Activated CD8-positive, alpha-beta T cell treated with anti-CD3 and anti-CD28 coated beads, Interleukin-2, amount 10 ng/mL, durations not matched to agents 7 days and 5 days (primary cell): ENCODE results near the gene MOSPD2. TPM values are rescaled to one million over a fixed set of nuclear protein-coding genes. Genes with fewer than 3 reads are reported as not detected.

Experiments used
- ATAC-seq: fragments of 150-1000 bp; cut with Tn5 transposase; one replicate; pipeline ENCODE4 v1.10.0; 2021; ENCODE audit warnings: moderate library complexity
- CTCF ChIA-PET: fragments of 350-600 bp; sonication (Branson Sonifier 250); formaldehyde crosslinking; loops from one replicate; lab custom pipeline; 2021; ENCODE audit warnings: antibody characterized with exemption; lab: Charles Lee
- POLR2A ChIA-PET: fragments of 350-600 bp; sonication (Branson Sonifier 250); formaldehyde crosslinking; loops from one replicate; lab custom pipeline; 2021; ENCODE audit warnings: antibody characterized with exemption; lab: Charles Lee
- DNase-seq: peaks from one replicate; pipeline ENCODE4 v3.0.0-alpha.2; 2020
- H3K27ac Mint-ChIP-seq: one replicate; pipeline ENCODE4 v1.8.0; 2021; ENCODE audit warnings: mild to moderate bottlenecking, mixed read lengths
- H3K27me3 Mint-ChIP-seq: one replicate; pipeline ENCODE4 v1.8.0; 2021; ENCODE audit warnings: low read depth, mixed read lengths
- H3K36me3 Mint-ChIP-seq: one replicate; pipeline ENCODE4 v1.8.0; 2021; ENCODE audit warnings: low read depth, mixed read lengths
- H3K4me1 Mint-ChIP-seq: one replicate; pipeline ENCODE4 v1.8.0; 2021; ENCODE audit warnings: low read depth, mixed read lengths
- H3K4me3 Mint-ChIP-seq: one replicate; pipeline ENCODE4 v1.8.0; 2021; ENCODE audit warnings: mild to moderate bottlenecking, mixed read lengths
- H3K9me3 Mint-ChIP-seq: one replicate; pipeline ENCODE4 v1.8.0; 2022; ENCODE audit warnings: mixed read lengths; ENCODE audit not compliant: insufficient read depth
- total RNA-seq, 2 experiments: library from RNA; stranded (reverse); gene quantifications; one replicate each; pipeline ENCODE4 v1.2.3, GENCODE V29; 2021

MOSPD2 gene
- total RNA-seq, 2 experiments from 2014 or later: 9.0 to 10.5 TPM

DNA sequence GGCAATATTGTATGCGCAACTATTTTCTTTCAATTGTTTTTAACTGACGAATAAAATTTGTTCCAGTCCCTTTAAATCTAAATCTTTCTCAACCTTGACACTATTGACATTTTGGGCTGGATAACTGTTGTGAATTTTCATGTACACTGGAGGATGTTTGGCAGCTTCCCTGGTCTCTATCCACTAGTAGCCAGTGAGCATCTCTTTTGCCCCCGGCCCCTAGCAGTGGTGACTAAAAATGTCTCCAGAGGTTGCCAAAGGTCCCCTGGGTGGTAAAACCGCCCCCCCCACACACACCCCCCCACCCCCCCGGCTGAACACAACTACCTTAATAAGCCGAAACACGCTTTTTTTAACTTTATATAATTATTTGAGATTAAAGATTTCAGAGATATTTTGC, 866 bp upstream of the MOSPD2 start:
- Mint-ChIP-seq H3K4me3 (peak overlapping the region; percentile 83), H3K36me3 (peaks cover 26% of the 10 kb centered on the region), H3K9me3 (no peaks in the 10 kb centered on the region), H3K27me3 (no peaks in the 10 kb centered on the region), H3K4me1 (peaks cover 29% of the 10 kb centered on the region), H3K27ac (peak overlapping the region; percentile 46)
- ChIA-PET POLR2A (interaction anchor here (1.0 kb wide), 1 partner anchor 20 kb away, joined by 3 read pairs; no protein-coding TSS in a partner anchor), CTCF (no interaction called here)
- ATAC-seq: no peak
- DNase-seq: peak; percentile 20

DNA sequence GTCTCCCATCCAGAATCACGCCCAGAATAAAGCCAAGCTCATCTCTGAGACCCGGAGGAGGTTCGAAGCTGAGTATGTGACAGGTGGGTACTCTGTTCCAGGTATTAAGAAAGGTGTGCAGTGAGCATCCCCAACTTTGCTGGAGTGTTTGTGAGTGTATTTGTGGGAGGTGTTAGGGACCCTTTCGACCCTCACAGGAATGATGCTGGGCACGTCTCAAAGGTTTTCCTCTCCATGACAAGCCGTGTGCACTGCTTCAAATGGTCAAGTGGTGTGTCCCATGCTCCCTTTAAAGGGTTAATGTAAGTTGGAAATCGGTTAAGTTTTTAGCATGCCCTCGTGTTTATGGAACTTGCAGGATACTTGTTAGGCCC, 442 bp downstream of the MOSPD2 start:
- Mint-ChIP-seq H3K27ac (peak overlapping the region; percentile 90), H3K9me3 (no peaks in the 10 kb centered on the region), H3K27me3 (no peaks in the 10 kb centered on the region), H3K4me1 (peaks cover 28% of the 10 kb centered on the region), H3K4me3 (peak overlapping the region; percentile 83), H3K36me3 (peaks cover 17% of the 10 kb centered on the region)
- ATAC-seq (no peak), DNase-seq (no peak)
- ChIA-PET CTCF (no interaction called here), POLR2A (interaction anchor here (1.0 kb wide), 1 partner anchor 22 kb away, joined by 3 read pairs; no protein-coding TSS in a partner anchor)

DNA sequence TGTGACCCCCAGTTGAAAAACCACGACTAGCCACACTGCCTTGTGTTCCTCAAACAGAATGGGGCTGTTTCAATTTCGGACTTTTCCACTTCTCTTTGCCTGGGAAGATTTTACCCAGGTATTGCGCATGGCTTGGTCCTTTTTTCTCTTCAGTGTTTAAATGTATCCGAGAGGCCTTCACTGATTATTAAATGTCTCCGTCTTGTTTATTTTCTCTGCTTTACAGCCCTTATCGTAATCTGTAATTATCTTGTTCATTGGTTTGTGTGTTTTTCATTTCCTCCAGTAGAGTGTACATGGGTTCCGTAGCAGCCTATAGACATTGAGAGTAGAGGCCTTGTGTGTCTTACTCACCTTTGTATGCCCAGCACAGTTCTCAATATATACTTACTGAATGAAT, 2.4 kb downstream of the MOSPD2 start:
- Mint-ChIP-seq H3K27me3 (no peaks in the 10 kb centered on the region), H3K27ac (no peak overlapping the region), H3K4me3 (no peak overlapping the region), H3K4me1 (peaks cover 23% of the 10 kb centered on the region), H3K36me3 (peaks cover 13% of the 10 kb centered on the region), H3K9me3 (no peaks in the 10 kb centered on the region)
- ChIA-PET POLR2A (no interaction called here), CTCF (no interaction called here)
- ATAC-seq (no peak), DNase-seq (no peak)

DNA sequence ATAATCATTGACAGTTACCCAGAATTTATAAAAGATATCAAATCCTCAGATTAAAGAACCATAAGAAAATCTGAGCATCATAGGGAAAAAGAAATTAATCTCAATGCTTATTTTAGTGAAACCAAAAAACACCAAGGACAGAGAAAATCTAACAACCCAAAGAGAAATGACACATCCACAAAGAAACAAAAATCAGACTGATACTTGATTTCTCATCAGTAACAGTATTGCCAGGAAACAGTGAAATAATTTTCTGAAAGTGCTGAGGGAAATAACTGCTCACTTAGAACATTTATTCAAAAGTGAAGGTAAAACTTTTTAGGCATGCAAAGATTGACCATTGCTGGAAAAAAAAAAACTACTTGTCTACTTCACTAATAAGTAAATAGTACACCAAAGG, 10.6 kb downstream of the MOSPD2 start:
- no peak overlapping the region for H3K4me3 Mint-ChIP-seq
- H3K9me3 Mint-ChIP-seq: no peaks in the 10 kb centered on the region
- no peaks in the 10 kb centered on the region for H3K4me1 Mint-ChIP-seq
- H3K27me3 Mint-ChIP-seq: no peaks in the 10 kb centered on the region
- ChIA-PET POLR2A (no interaction called here), CTCF (no interaction called here)
- DNase-seq (no peak), ATAC-seq (no peak)
- H3K27ac Mint-ChIP-seq: no peak overlapping the region
- H3K36me3 Mint-ChIP-seq: peaks cover 5% of the 10 kb centered on the region

DNA sequence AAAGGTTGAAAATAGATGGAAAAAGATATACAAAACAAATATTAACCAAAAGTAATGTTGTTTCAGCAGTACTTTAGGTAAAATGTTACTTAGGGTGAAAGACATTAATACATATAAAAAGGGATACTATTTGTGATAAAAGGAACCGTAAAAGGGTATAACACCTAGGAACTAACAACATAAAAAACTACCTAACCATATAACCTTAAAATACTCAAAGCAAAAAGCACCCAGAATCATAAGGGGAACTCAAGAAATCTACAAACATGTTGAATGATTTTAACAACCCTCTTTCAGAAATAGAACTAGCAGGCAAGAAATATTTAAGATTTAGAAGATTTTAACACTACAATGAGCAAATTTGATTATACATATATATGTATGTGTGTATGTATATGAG, 11.5 kb downstream of the MOSPD2 start:
- POLR2A ChIA-PET: no interaction called here
- Mint-ChIP-seq H3K4me3 (no peak overlapping the region), H3K27ac (no peak overlapping the region)

DNA sequence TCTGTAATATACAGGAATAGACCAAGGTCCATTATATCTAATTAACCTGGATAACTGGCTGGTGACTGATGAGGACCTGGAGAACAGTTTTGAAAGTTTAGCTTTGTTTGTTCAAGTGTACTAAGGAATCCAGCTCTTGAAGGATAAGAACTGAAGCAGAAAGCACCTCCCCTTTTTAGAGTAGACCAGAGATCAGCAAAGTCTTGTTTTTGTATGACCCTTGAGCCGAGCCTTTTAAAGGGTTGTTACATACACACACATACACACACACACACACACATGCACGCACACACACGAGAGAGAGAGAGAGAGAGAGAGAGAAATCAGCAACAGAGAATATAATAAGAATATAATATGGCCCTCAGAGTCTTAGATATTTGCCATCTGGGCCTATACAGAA, 13.0 kb downstream of the MOSPD2 start:
- Mint-ChIP-seq H3K27ac (no peak overlapping the region), H3K36me3 (peaks cover 5% of the 10 kb centered on the region), H3K4me3 (no peak overlapping the region), H3K27me3 (no peaks in the 10 kb centered on the region), H3K4me1 (no peaks in the 10 kb centered on the region), H3K9me3 (no peaks in the 10 kb centered on the region)
- ATAC-seq (no peak), DNase-seq (no peak)
- CTCF ChIA-PET: interaction anchor here (0.7 kb wide), 1 partner anchor 10 kb away, joined by 3 read pairs; no protein-coding TSS in a partner anchor
- POLR2A ChIA-PET: interaction anchor here (0.7 kb wide), 1 partner anchor 26 kb away, joined by 3 read pairs; no protein-coding TSS in a partner anchor

More for the DNA sequence above, 11.5 kb downstream of the MOSPD2 start:
- CTCF ChIA-PET: no interaction called here
- H3K9me3 Mint-ChIP-seq: no peaks in the 10 kb centered on the region
- no peaks in the 10 kb centered on the region for H3K27me3 Mint-ChIP-seq
- no peaks in the 10 kb centered on the region for H3K4me1 Mint-ChIP-seq
- ATAC-seq (no peak), DNase-seq (no peak)
- peaks cover 5% of the 10 kb centered on the region for H3K36me3 Mint-ChIP-seq

DNA sequence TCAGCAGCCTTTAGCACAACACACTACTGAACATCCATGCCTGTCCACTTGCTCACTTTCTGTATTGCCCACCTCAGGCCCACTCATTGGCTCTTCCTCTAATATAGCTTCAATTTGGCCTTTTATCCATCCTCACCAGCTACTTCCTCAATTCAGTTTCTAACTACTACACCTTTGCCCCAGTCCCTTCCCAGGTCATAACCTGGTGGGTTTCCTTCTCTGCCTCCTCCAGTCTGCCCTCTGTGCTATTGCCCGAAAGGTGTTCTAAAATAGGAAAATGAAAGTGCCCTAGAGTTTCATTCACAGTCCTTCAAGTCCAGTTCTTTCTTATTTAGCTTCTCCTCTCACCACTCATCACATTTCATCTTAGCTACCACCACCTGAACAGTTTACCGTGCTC, 23.1 kb downstream of the MOSPD2 start:
- CTCF ChIA-PET: no interaction called here
- Mint-ChIP-seq H3K9me3 (no peaks in the 10 kb centered on the region), H3K27ac (no peak overlapping the region), H3K36me3 (peaks cover 13% of the 10 kb centered on the region), H3K27me3 (no peaks in the 10 kb centered on the region), H3K4me3 (no peak overlapping the region), H3K4me1 (peaks cover 4% of the 10 kb centered on the region)
- POLR2A ChIA-PET: no interaction called here
- DNase-seq (no peak), ATAC-seq (no peak)

DNA sequence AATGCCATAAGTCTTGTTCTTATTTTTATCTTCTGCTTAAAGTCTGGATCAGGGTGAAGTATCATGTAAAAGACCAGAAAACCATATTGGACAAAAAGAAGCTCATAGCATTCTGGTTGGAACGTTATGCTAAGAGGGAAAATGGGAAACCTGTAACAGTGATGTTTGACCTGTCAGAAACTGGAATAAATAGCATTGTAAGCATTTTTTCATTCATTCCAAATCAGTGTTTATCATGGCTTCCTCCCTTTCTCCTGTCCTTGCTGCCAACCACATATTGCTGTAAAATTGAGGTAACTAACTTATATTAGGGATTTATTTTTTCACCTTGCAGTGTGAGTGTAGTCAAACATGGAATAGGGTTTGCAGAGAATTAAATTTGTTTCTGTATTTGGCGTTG, 23.8 kb downstream of the MOSPD2 start:
- Mint-ChIP-seq H3K36me3 (peaks cover 13% of the 10 kb centered on the region), H3K27ac (no peak overlapping the region), H3K4me3 (no peak overlapping the region), H3K27me3 (no peaks in the 10 kb centered on the region), H3K4me1 (peaks cover 4% of the 10 kb centered on the region), H3K9me3 (no peaks in the 10 kb centered on the region)
- DNase-seq (no peak), ATAC-seq (no peak)
- ChIA-PET CTCF (no interaction called here), POLR2A (no interaction called here)

DNA sequence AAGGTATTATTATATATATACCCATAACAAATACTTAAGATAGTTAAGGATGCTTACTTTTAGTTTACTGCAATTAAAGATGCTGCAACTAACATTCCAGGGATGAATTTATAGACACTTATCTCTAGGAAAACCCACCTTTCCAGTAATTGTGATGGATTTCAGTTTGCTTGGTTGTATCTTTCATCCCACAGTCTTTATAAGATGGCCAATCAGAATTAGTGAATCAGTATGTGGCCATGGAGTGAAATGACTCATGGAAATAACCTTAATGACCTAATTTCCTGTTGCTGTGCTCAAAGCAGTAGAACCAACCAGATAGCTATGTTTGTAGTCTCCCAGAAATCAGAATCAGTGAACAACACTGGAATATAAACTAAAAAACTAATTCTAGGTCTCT, 26.4 kb downstream of the MOSPD2 start:
- Mint-ChIP-seq H3K4me1 (peaks cover 4% of the 10 kb centered on the region), H3K36me3 (peaks cover 26% of the 10 kb centered on the region), H3K27me3 (no peaks in the 10 kb centered on the region), H3K9me3 (no peaks in the 10 kb centered on the region), H3K4me3 (no peak overlapping the region), H3K27ac (peak overlapping the region; percentile 43)
- ChIA-PET POLR2A (no interaction called here), CTCF (no interaction called here)
- DNase-seq: no peak
- ATAC-seq: peak; percentile 63

DNA sequence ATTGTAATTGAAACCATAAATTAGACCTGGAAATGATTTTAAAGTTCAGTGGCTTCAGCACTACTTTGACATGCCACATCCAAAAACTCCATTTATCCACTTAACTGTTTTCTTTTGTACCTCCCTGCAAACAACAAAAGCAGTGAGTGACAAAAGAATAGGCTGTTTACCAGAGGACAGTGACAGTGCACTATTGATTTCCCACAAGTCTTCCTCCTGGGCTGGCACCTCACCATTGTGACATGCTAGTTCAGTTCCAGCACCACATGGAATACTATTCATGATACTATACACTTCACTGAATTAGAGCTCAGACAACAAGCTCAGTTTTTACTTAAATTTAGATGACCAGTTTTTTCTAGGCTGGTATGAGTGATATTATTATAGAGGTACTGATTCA, 29.3 kb downstream of the MOSPD2 start:
- Mint-ChIP-seq H3K36me3 (peaks cover 27% of the 10 kb centered on the region), H3K4me1 (peaks cover 4% of the 10 kb centered on the region), H3K9me3 (no peaks in the 10 kb centered on the region), H3K4me3 (no peak overlapping the region), H3K27ac (no peak overlapping the region), H3K27me3 (no peaks in the 10 kb centered on the region)
- DNase-seq (no peak), ATAC-seq (no peak)
- CTCF ChIA-PET: no interaction called here
- POLR2A ChIA-PET: no interaction called here

DNA sequence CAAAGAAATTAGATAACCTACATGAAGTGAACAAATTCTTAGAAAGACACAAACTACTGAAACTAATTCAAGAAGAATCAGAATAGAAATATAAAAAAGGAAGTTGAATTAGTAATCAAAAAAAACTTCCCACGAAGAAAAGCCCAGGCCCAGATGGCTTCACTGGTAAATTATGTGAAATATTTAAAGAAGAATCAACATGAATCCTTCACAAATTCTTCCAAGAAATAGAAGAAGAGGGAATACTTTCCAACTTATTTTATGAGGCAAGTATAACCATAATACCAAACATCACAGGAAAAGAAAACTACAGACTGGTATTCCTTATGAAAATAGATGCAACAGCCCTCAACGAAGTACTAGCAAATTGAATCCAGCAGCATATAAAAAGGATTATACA, 30.7 kb downstream of the MOSPD2 start:
- ChIA-PET CTCF (no interaction called here), POLR2A (no interaction called here)
- no peak overlapping the region for H3K4me3 Mint-ChIP-seq
- no peaks in the 10 kb centered on the region for H3K27me3 Mint-ChIP-seq
- ATAC-seq (no peak), DNase-seq (no peak)
- peaks cover 4% of the 10 kb centered on the region for H3K4me1 Mint-ChIP-seq
- H3K27ac Mint-ChIP-seq: no peak overlapping the region
- no peaks in the 10 kb centered on the region for H3K9me3 Mint-ChIP-seq
- peaks cover 24% of the 10 kb centered on the region for H3K36me3 Mint-ChIP-seq

DNA sequence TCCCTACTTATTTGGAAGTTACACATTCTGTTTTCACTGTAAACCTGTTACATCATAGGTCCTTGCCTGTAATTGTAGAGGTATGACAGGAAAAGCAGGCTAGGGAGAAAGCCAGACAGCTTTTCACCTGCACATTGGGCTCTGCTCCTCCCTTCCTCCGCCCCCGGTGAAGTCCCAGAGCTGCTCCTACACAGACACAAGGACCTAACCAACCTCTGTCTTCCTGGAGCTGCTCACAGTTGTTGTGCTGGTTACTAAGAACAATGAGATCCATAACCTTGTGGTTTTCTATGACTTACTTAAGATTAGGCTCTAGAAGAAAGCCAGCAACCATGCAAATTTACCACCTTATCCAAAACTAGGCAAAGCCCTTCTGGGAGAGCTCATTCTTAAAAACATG, 40.0 kb downstream of the MOSPD2 start:
- ATAC-seq (no peak), DNase-seq (no peak)
- no peaks in the 10 kb centered on the region for H3K9me3 Mint-ChIP-seq
- no peaks in the 10 kb centered on the region for H3K27me3 Mint-ChIP-seq
- H3K4me1 Mint-ChIP-seq: no peaks in the 10 kb centered on the region
- H3K36me3 Mint-ChIP-seq: peaks cover 21% of the 10 kb centered on the region
- H3K27ac Mint-ChIP-seq: no peak overlapping the region
- POLR2A ChIA-PET: no interaction called here
- CTCF ChIA-PET: no interaction called here
- H3K4me3 Mint-ChIP-seq: no peak overlapping the region

DNA sequence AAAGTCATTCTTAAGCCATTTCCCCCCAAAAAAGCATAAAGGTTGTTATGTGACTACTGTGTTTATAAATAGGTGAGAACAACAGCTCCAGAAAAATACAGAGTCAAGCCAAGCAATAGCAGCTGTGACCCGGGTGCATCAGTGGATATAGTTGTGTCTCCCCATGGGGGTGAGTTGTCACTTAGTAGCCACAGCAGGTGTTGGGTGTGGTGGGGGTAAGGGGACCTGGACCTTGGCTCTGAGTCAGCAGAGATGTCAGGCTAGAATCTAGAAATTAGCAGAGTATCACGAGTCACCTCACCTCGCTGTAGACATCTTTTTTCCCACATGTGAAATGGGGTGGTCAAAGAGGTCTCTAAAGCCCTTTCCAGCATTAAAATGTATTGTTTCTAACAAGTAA, 42.4 kb downstream of the MOSPD2 start:
- Mint-ChIP-seq H3K36me3 (peaks cover 19% of the 10 kb centered on the region), H3K27me3 (no peaks in the 10 kb centered on the region), H3K4me1 (no peaks in the 10 kb centered on the region), H3K27ac (no peak overlapping the region), H3K4me3 (no peak overlapping the region), H3K9me3 (no peaks in the 10 kb centered on the region)
- POLR2A ChIA-PET: no interaction called here
- ATAC-seq (no peak), DNase-seq (no peak)
- CTCF ChIA-PET: no interaction called here
